Psoas muscle (tissue), 8 donors: ENCODE results near the gene TTLL9. TPM values are rescaled to one million over a fixed set of nuclear protein-coding genes. Genes with fewer than 3 reads are reported as not detected.

ENCODE experiments used
- ATAC-seq, 4 donors: fragments of 200-7000 bp; cut with Tn5 transposase; one replicate each; pipeline ENCODE4 v1.9.1; 2020; ENCODE audit warnings: moderate library complexity in 3 of 4, mild to moderate bottlenecking in 2 of 4
- DNase-seq, 2 donors: peaks; one replicate each; pipeline ENCODE4 v3.0.0-alpha.2; 2020
- H3K27ac ChIP-seq: fragments of 200-600 bp; one replicate; pipeline ENCODE4 v1.8.0; 2022
- H3K27me3 ChIP-seq, 3 donors: fragments of 200-600 bp in 1 of 3; one replicate each; pipeline versions ENCODE4 v1.6.1 to v1.8.0; 2013 to 2022; ENCODE audit warnings: low read length in 2 of 3, mild to moderate bottlenecking in 2 of 3, moderate library complexity in 1 of 3; ENCODE audit not compliant: insufficient read depth in 3 of 3
- H3K36me3 ChIP-seq, 2 donors: fragments of 200-600 bp in 1 of 2; one replicate each; pipeline versions ENCODE4 v1.6.1 to v1.8.0; 2013 to 2022; ENCODE audit warnings: low read depth in 1 of 2, mild to moderate bottlenecking in 1 of 2, moderate library complexity in 1 of 2; ENCODE audit not compliant: insufficient read depth in 1 of 2
- H3K4me1 ChIP-seq: fragments of 200-600 bp; one replicate; pipeline ENCODE4 v1.8.0; 2022
- H3K4me3 ChIP-seq: fragments of 200-600 bp; one replicate; pipeline ENCODE4 v1.8.0; 2022; ENCODE audit warnings: mild to moderate bottlenecking
- H3K9me3 ChIP-seq: fragments of 200-600 bp; one replicate; pipeline ENCODE4 v1.8.0; 2022
- WGBS, 3 donors: extraction: QIAGEN DNeasy Blood & Tissue Kit; methylation state at CpG; one replicate each; pipeline versions ENCODE4 v1.1.6 to v1.1.7; 2013; 5-methylcytosine and 5-hydroxymethylcytosine counted together
- intact Hi-C, 2 donors: fragments of 100-400 bp; cut with DNase I; formaldehyde crosslinking; loops; one replicate each; pipeline versions ENCODE4 v1.11.0 to v1.14.2; 2022
- polyA plus RNA-seq, 3 donors: library from polyadenylated mRNA; stranded (reverse); fragments of 200-250 nt; gene quantifications; one replicate each; pipeline ENCODE4 v1.2.3, GENCODE V29; 2013
- total RNA-seq, 4 donors: library from RNA; stranded (reverse); fragmentation: NEBNext Ultra II Directional in 2 of 4; extraction: Animal tissue kit (Norgen Biotek cat#: 25700) in 2 of 4; gene quantifications; one replicate each; pipeline versions ENCODE4 v1.2.1 to v1.2.4, GENCODE V29; 2021 to 2023
- TF ChIP-seq, protein P1 (sequence below): fragments of 200-600 bp; IDR thresholded peaks from one replicate; pipeline ENCODE4 v1.8.0; 2022; ENCODE audit warnings: antibody characterized with exemption
- donor health status: healthy with polysubstance abuse.
- donor health status: DM: no; HTN: no; CAD: no; lungs with moderate emphysema.
- donor health status: Bipolar disorder and iron deficiency.
- donor health status: healthy.
- donor health status: DM: yes; HTN: yes; CAD: no.
- donor health status: DM: no; HTN: no; CAD: no.
- donor health status: DM: no; HTN: no; CAD: no.
- donor health status: DM: yes; HTN: yes; CAD: no.

TTLL9 gene
- total and polyA plus RNA-seq, 7 donors: 0.01 TPM; not detected in 6

DNA sequence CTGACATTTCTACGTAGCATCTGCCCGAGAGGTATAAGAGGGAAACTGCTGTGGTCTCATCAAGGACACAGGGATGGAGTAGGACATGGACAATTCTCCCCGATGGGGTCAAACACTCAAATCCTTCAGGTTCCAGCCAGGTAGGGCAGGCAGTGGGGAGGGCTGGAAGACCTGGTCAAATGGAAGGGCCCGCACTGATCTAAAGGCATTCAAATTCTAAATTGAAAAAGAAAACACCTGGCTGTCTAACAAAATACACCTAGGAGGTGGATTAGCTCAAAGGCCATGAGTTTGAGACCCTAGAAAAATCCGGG, 8.3 kb upstream of the TTLL9 start:
- H3K4me3 ChIP-seq: no peak overlapping the region
- DNase-seq (no peak), ATAC-seq (no peak)
- H3K4me1 ChIP-seq: peaks cover 6% of the 10 kb centered on the region
- H3K9me3 ChIP-seq: no peaks in the 10 kb centered on the region
- intact Hi-C loops: no loop called here
- no peak overlapping the region for H3K27ac ChIP-seq
- H3K36me3 ChIP-seq: no peaks in the 10 kb centered on the region
- TF ChIP-seq, protein P1, sequence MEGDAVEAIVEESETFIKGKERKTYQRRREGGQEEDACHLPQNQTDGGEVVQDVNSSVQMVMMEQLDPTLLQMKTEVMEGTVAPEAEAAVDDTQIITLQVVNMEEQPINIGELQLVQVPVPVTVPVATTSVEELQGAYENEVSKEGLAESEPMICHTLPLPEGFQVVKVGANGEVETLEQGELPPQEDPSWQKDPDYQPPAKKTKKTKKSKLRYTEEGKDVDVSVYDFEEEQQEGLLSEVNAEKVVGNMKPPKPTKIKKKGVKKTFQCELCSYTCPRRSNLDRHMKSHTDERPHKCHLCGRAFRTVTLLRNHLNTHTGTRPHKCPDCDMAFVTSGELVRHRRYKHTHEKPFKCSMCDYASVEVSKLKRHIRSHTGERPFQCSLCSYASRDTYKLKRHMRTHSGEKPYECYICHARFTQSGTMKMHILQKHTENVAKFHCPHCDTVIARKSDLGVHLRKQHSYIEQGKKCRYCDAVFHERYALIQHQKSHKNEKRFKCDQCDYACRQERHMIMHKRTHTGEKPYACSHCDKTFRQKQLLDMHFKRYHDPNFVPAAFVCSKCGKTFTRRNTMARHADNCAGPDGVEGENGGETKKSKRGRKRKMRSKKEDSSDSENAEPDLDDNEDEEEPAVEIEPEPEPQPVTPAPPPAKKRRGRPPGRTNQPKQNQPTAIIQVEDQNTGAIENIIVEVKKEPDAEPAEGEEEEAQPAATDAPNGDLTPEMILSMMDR: no peak
- peaks cover 0 to 45% (median 6%) of the 10 kb centered on the region in 3 donors for H3K27me3 ChIP-seq
- 70 to 74% (median 72%) methylated on average over 5 of the region's 5 CpGs for WGBS, 3 donors

DNA sequence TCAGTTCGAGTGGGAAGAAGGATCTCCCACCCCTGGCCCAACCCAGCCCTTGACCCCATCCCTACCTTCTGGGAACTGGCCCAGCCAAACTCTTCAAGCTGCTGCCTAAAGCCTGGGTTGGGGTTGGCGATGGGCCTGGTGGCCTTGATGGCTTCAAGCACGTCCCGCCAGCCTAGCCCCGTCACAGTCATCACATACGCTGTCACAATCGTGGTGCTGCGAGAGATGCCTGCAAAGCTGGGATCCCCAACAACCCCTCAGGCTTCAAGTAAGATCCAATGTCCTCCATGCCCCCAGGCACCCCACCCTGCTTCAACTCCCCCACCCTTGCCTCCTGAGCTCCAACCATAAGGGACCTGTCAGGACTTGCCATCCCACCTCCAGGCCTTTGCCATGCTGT, 7.9 kb upstream of the TTLL9 start:
- TF ChIP-seq, protein P1: no peak
- DNase-seq: no peak
- peaks cover 0 to 42% (median 6%) of the 10 kb centered on the region in 3 donors for H3K27me3 ChIP-seq
- peaks cover 6% of the 10 kb centered on the region for H3K4me1 ChIP-seq
- H3K4me3 ChIP-seq: no peak overlapping the region
- ATAC-seq: no peak
- no peaks in the 10 kb centered on the region for H3K9me3 ChIP-seq
- H3K36me3 ChIP-seq: no peaks in the 10 kb centered on the region
- intact Hi-C loops: no loop called here
- 90 to 95% (median 94%) methylated on average over 8 of the region's 8 CpGs for WGBS, 3 donors
- no peak overlapping the region for H3K27ac ChIP-seq

DNA sequence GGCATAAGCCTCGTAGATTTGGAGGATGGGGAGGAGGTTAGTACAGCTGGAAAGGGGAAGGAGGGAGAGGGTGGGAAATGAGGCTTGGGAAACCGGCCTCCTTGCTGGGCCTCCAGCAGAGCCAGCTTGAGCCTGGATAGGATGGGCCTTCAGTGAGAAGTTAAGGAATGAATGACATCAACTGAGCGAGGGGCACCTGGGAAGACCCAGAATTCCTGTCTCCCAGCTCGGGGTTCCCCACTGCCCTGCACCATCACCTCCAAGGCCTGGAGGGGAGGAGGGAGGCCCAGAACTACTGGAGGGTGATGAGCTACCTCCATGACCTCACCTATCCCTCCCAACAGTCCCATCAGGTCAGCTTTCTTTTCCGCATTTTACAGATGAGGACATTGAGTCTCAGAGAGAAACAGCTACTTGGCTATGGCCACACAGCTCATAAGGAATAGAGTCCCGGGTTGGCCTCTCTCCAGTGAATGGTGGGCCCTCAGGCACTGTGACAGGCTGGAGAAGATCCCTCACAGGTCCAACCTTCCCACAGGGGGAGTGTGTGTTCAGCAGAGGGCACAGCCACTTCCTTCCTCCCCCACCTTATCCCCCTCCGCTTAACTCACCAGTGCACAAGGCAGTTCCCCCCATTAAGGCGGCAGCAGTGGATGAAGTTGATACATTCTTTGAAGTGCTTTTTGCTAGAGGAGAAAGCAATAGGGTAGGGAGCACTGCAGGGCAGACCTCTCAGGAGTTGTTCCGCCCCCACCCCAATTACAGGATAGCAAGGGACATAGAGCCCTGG, 6.9 kb upstream of the TTLL9 start:
- Histone ChIP-seq H3K36me3 (no peaks in the 10 kb centered on the region), H3K27ac (no peak overlapping the region), H3K4me3 (no peak overlapping the region), H3K27me3 (peaks cover 0 to 37% (median 4%) of the 10 kb centered on the region in 3 donors), H3K4me1 (peaks cover 6% of the 10 kb centered on the region), H3K9me3 (no peaks in the 10 kb centered on the region)
- DNase-seq: no peak
- TF ChIP-seq, protein P1: no peak
- intact Hi-C loops: no loop called here
- WGBS, 3 donors: 87 to 92% (median 92%) methylated on average over 9 of the region's 9 CpGs
- no peak for ATAC-seq

DNA sequence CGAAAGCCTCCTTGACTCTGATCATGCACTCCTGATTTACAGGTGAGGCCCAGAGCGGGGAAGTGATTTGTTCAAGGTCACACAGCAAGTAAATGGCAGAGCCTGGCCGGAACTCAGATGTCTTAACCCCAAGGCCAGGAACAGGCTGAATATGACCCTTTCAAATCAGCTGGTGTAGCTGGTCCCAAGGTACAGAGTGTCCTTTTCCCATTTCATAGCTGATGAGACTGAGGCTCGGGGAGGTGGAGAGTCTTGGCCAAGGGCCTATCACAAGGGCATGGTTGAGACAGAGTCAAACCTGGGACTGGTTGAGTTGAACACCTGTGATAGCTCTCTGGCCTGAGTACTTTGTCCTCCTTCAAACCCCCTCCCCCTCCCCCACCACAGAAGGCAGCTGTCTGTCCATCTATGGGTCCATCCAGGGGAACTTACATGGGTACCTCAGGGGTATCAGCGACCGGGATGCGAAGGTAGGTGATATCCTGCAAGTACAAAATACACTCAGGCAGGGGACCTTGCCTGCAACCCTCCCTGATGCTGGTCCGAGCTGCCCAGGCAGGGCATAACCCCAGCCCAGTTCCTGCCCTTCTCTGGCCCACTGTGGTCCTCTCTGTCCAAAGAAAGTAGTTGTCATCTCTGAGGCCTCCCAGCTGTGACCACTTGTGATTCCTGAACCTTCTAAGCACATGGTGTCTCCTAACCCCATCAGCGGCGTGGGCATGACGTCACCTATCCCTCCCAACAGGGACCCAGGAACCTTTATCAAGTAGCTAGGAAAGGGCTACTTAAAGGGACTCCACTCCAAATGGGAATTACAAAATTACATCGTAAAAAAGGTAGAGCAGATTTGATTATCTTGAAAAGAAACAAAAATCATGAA, 5.7 kb upstream of the TTLL9 start:
- peaks cover 0 to 37% (median 12%) of the 10 kb centered on the region in 3 donors for H3K27me3 ChIP-seq
- ATAC-seq: no peak
- WGBS, 3 donors: 77 to 89% (median 88%) methylated on average over 12 of the region's 12 CpGs
- TF ChIP-seq, protein P1: no peak
- intact Hi-C loops: no loop called here
- H3K4me1 ChIP-seq: peaks cover 7% of the 10 kb centered on the region
- DNase-seq: no peak
- H3K36me3 ChIP-seq: no peaks in the 10 kb centered on the region
- no peak overlapping the region for H3K4me3 ChIP-seq
- no peaks in the 10 kb centered on the region for H3K9me3 ChIP-seq
- H3K27ac ChIP-seq: no peak overlapping the region
